H1 (cell line): ENCODE data around the gene C5. TPM values are rescaled to one million over a fixed set of nuclear protein-coding genes. Genes with fewer than 3 reads are reported as not detected.

Experiments used
- CTCF ChIA-PET: fragments of 300-600 bp; sonication (Branson Sonifier 250); formaldehyde crosslinking; loops from one replicate; lab custom pipeline; 2021; ENCODE audit not compliant: partially characterized antibody; lab: Charles Lee
- POLR2A ChIA-PET: fragments of 300-600 bp; sonication (Branson Sonifier 250); formaldehyde crosslinking; loops from one replicate; lab custom pipeline; 2021; ENCODE audit warnings: inconsistent platforms; ENCODE audit not compliant: partially characterized antibody; lab: Charles Lee
- DNase-seq, 2 experiments: peaks; one replicate each; pipeline versions ENCODE4 v3.0.0 to v3.0.0-alpha.2; 2010 to 2022; ENCODE audit warnings: low spot score in 2 of 2, low read depth in 1 of 2, mixed read lengths in 1 of 2
- FAIRE-seq: peaks from 2 replicates; lab custom pipeline; 2011; peaks lifted over from hg19 to GRCh38; lab: Jason Lieb, UNC
- H2AFZ ChIP-seq: 2 replicates; pipeline ENCODE4 v1.8.1; 2012; ENCODE audit warnings: low read length, inconsistent platforms
- H2AK5ac ChIP-seq: 2 replicates; pipeline ENCODE4 v1.6.1; 2013; ENCODE audit warnings: low read depth, low read length
- H2BK120ac ChIP-seq: replicated peaks from 2 replicates; pipeline ENCODE3; 2013; ENCODE audit warnings: low read depth, low read length, inconsistent platforms
- H2BK12ac ChIP-seq: 2 replicates; pipeline ENCODE4 v1.6.1; 2013; ENCODE audit warnings: low read depth, low read length
- H2BK15ac ChIP-seq: 2 replicates; pipeline ENCODE4 v1.6.1; 2013; ENCODE audit warnings: low read length
- H2BK20ac ChIP-seq: 2 replicates; pipeline ENCODE4 v1.6.1; 2013; ENCODE audit warnings: low read length
- H2BK5ac ChIP-seq: 2 replicates; pipeline ENCODE4 v1.6.1; 2013; ENCODE audit warnings: low read depth, low read length
- H3K14ac ChIP-seq: 2 replicates; pipeline ENCODE4 v1.6.1; 2013; ENCODE audit warnings: inconsistent platforms; ENCODE audit not compliant: insufficient read length
- H3K18ac ChIP-seq: 2 replicates; pipeline ENCODE4 v1.6.1; 2013; ENCODE audit warnings: low read length; ENCODE audit errors: extremely low read depth
- H3K23ac ChIP-seq: 2 replicates; pipeline ENCODE4 v1.6.1; 2013; ENCODE audit warnings: inconsistent platforms; ENCODE audit not compliant: insufficient read length
- H3K23me2 ChIP-seq: 2 replicates; pipeline ENCODE4 v1.6.1; 2013; ENCODE audit warnings: low read depth, low read length
- H3K27ac ChIP-seq: 2 replicates; pipeline ENCODE4 v1.6.1; 2011; ENCODE audit warnings: low read depth, low read length, inconsistent platforms
- H3K27me3 ChIP-seq, 4 experiments: replicated peaks in 1 of 4; 1 replicate in 1 of 4; 2 replicates in 3 of 4; pipeline versions ENCODE4 v1.6.1 to v1.8.1; 2011 to 2013; ENCODE audit warnings: low read length in 3 of 4, mild to moderate bottlenecking in 3 of 4, inconsistent platforms in 2 of 4, mixed read lengths in 2 of 4, moderate library complexity in 1 of 4; ENCODE audit not compliant: control insufficient read depth in 3 of 4, insufficient read depth in 3 of 4; ENCODE audit errors: extremely low read depth in 1 of 4
- H3K36me3 ChIP-seq, 4 experiments: 2 replicates each; pipeline versions ENCODE4 v1.6.1 to v1.8.1; 2011 to 2013; ENCODE audit warnings: mild to moderate bottlenecking in 4 of 4, low read length in 3 of 4, moderate library complexity in 2 of 4, control low read depth in 1 of 4, inconsistent platforms in 1 of 4; ENCODE audit not compliant: insufficient read depth in 4 of 4, control insufficient read depth in 2 of 4
- H3K4ac ChIP-seq: replicated peaks from 2 replicates; pipeline ENCODE3; 2013; ENCODE audit warnings: low read length, low read depth, mixed read lengths, inconsistent platforms; ENCODE audit not compliant: insufficient read length
- H3K4me1 ChIP-seq, 4 experiments: replicated peaks in 1 of 4; 1 replicate in 1 of 4; 2 replicates in 3 of 4; pipeline versions ENCODE4 v1.6.1 to v1.8.1; 2011 to 2013; ENCODE audit warnings: low read length in 3 of 4, inconsistent platforms in 2 of 4, mixed read lengths in 1 of 4; ENCODE audit not compliant: insufficient read depth in 4 of 4, control insufficient read depth in 3 of 4
- H3K4me2 ChIP-seq, 2 experiments: 2 replicates each; pipeline versions ENCODE4 v1.6.1 to v1.8.1; 2011 to 2013; ENCODE audit warnings: low read depth in 2 of 2, low read length in 2 of 2, control low read depth in 1 of 2, inconsistent platforms in 1 of 2, mild to moderate bottlenecking in 1 of 2; ENCODE audit not compliant: insufficient read depth in 1 of 2
- H3K4me3 ChIP-seq, 4 experiments: fragments of 200-600, 300-600 bp in 1 of 4; sonication (generic), shearing (Covaris generic), sonication (Bioruptor Twin) in 1 of 4; 2 replicates each; pipeline versions ENCODE4 v1.5.1 to v1.8.1; 2011 to 2016; ENCODE audit warnings: low read length in 4 of 4, low read depth in 3 of 4, control low read depth in 2 of 4, inconsistent platforms in 2 of 4, mild to moderate bottlenecking in 2 of 4, mixed read lengths in 1 of 4, moderate library complexity in 1 of 4; ENCODE audit not compliant: insufficient read depth in 2 of 4; ENCODE audit errors: extremely low read depth in 1 of 4
- H3K56ac ChIP-seq: replicated peaks from 2 replicates; pipeline ENCODE3; 2013; ENCODE audit warnings: low read depth, mild to moderate bottlenecking, mixed read lengths, low read length, inconsistent platforms; ENCODE audit not compliant: insufficient read length
- H3K79me1 ChIP-seq: 2 replicates; pipeline ENCODE4 v1.6.1; 2013; ENCODE audit warnings: low read depth, low read length, control low read depth
- H3K79me2 ChIP-seq, 2 experiments: 2 replicates each; pipeline versions ENCODE4 v1.6.1 to v1.8.1; 2012 to 2013; ENCODE audit warnings: low read length in 2 of 2, mild to moderate bottlenecking in 2 of 2, inconsistent platforms in 1 of 2; ENCODE audit not compliant: insufficient read depth in 2 of 2, control insufficient read depth in 1 of 2
- H3K9ac ChIP-seq, 4 experiments: replicated peaks in 1 of 4; 1 replicate in 1 of 4; 2 replicates in 3 of 4; pipeline versions ENCODE4 v1.6.1 to v1.8.1; 2011 to 2013; ENCODE audit warnings: low read depth in 3 of 4, low read length in 3 of 4, control low read depth in 2 of 4, mild to moderate bottlenecking in 2 of 4, moderate library complexity in 2 of 4, inconsistent platforms in 1 of 4; ENCODE audit errors: extremely low read depth in 1 of 4
- H3K9me3 ChIP-seq, 2 experiments: 2 replicates each; pipeline versions ENCODE4 v1.6.1 to v1.8.1; 2012 to 2013; ENCODE audit warnings: mild to moderate bottlenecking in 2 of 2, moderate library complexity in 2 of 2, control low read depth in 1 of 2, inconsistent platforms in 1 of 2, low read depth in 1 of 2, low read length in 1 of 2, mixed read lengths in 1 of 2; ENCODE audit not compliant: insufficient read depth in 2 of 2
- H4K20me1 ChIP-seq, 2 experiments: replicated peaks in 1 of 2; 2 replicates each; pipeline versions ENCODE3 to v1.8.1; 2011 to 2013; ENCODE audit warnings: inconsistent platforms in 2 of 2, low read length in 2 of 2, mild to moderate bottlenecking in 1 of 2; ENCODE audit not compliant: insufficient read depth in 2 of 2, control insufficient read depth in 1 of 2
- H4K5ac ChIP-seq: 2 replicates; pipeline ENCODE4 v1.6.1; 2013; ENCODE audit warnings: low read length, low read depth, mixed read lengths, inconsistent platforms; ENCODE audit not compliant: insufficient read length
- H4K8ac ChIP-seq: 2 replicates; pipeline ENCODE4 v1.8.0; 2013; ENCODE audit warnings: mild to moderate bottlenecking, moderate library complexity, low read length, inconsistent platforms; ENCODE audit not compliant: insufficient read depth; ENCODE audit errors: extremely low read depth
- H4K91ac ChIP-seq: replicated peaks from 2 replicates; pipeline ENCODE3; 2013; ENCODE audit warnings: low read length, mixed read lengths, inconsistent platforms; ENCODE audit not compliant: insufficient read length
- BRCA1 ChIP-seq: IDR thresholded peaks from 2 replicates; pipeline ENCODE4 v1.6.1; 2012; ENCODE audit warnings: low read depth, low read length, improper control_type of control experiment
- CBX5 ChIP-seq: fragments of 300-800, 300-1000 bp; sonication (generic); IDR thresholded peaks from 2 replicates; pipeline ENCODE4 v1.7.1; 2016; ENCODE audit warnings: antibody characterized with exemption, low read length, low read depth
- CREB1 ChIP-seq: IDR thresholded peaks from 2 replicates; pipeline ENCODE4 v1.6.1; 2012; ENCODE audit warnings: inconsistent platforms
- CTBP2 ChIP-seq: IDR thresholded peaks from 2 replicates; pipeline ENCODE4 v1.7.0; 2011; ENCODE audit warnings: borderline replicate concordance, mild to moderate bottlenecking, moderate library complexity, mixed read lengths, low read length; ENCODE audit not compliant: insufficient read depth, insufficient read length
- CTCF ChIP-seq, 3 experiments: IDR thresholded peaks; 1 replicate in 2 of 3; 2 replicates in 1 of 3; pipeline versions ENCODE4 v1.5.1 to v1.6.1; 2011; ENCODE audit warnings: low read length in 3 of 3, mild to moderate bottlenecking in 3 of 3, inconsistent platforms in 2 of 3, low read depth in 1 of 3, moderate library complexity in 1 of 3; ENCODE audit not compliant: insufficient read depth in 1 of 3; ENCODE audit errors: control extremely low read depth in 1 of 3
- EZH2 ChIP-seq: fragments of 200-600 bp; sonication (generic); IDR thresholded peaks from 2 replicates; pipeline ENCODE4 v1.7.1; 2012; ENCODE audit warnings: low read depth, mild to moderate bottlenecking, moderate library complexity, low read length, inconsistent platforms; ENCODE audit not compliant: severe bottlenecking
- HDAC2 ChIP-seq, 2 experiments: fragments of 300-600 bp in 1 of 2; sonication (generic) in 1 of 2; IDR thresholded peaks; 2 replicates each; pipeline ENCODE4 v1.6.1; 2011 to 2012; ENCODE audit warnings: low read depth in 2 of 2, low read length in 2 of 2, mild to moderate bottlenecking in 2 of 2, moderate library complexity in 2 of 2, borderline replicate concordance in 1 of 2, inconsistent platforms in 1 of 2
- KDM5A ChIP-seq: fragments of 200-600 bp; IDR thresholded peaks from 2 replicates; pipeline ENCODE4 v1.7.1; 2012; ENCODE audit warnings: mild to moderate bottlenecking, low read length, inconsistent platforms, mixed read lengths
- MAFK ChIP-seq: IDR thresholded peaks from 2 replicates; pipeline ENCODE4 v1.6.1; 2012; ENCODE audit warnings: low read depth, mild to moderate bottlenecking, improper control_type of control experiment, low read length
- POLR2A ChIP-seq, 2 experiments: IDR thresholded peaks; 1 replicate in 1 of 2; 2 replicates in 1 of 2; pipeline ENCODE4 v1.6.1; 2011; ENCODE audit warnings: low read depth in 2 of 2, low read length in 2 of 2, mild to moderate bottlenecking in 2 of 2; ENCODE audit errors: control extremely low read depth in 1 of 2
- RAD21 ChIP-seq, 2 experiments: IDR thresholded peaks in 1 of 2; conservative IDR thresholded peaks in 1 of 2; 2 replicates each; pipeline ENCODE4 v1.6.1; 2011; ENCODE audit warnings: low read depth in 2 of 2, low read length in 2 of 2, improper control_type of control experiment in 1 of 2, inconsistent platforms in 1 of 2, mild to moderate bottlenecking in 1 of 2, moderate library complexity in 1 of 2
- YY1 ChIP-seq: IDR thresholded peaks from 2 replicates; pipeline ENCODE4 v1.6.1; 2011; ENCODE audit warnings: low read depth, mild to moderate bottlenecking, low read length
- WGBS, 2 experiments: shearing (Covaris generic) in 1 of 2; methylation state at CpG; one replicate each; pipeline versions ENCODE4 v1.1.6 to v1.1.7; 2013 to 2015; ENCODE audit warnings: low lambda C conversion rate in 2 of 2, mixed read lengths in 2 of 2, inconsistent platforms in 1 of 2, low coverage in 1 of 2, missing lambda C conversion rate in 1 of 2; ENCODE audit not compliant: insufficient replicate concordance in 2 of 2, insufficient coverage in 1 of 2, insufficient read length in 1 of 2; ENCODE audit errors: extremely low coverage in 1 of 2, missing lambda C conversion rate in 1 of 2; 5-methylcytosine and 5-hydroxymethylcytosine counted together
- polyA plus RNA-seq, 7 experiments: library from polyadenylated mRNA; depleted of rRNA in 3 of 7; stranded (reverse) in 5 of 7; unstranded in 2 of 7; fragments of >200 nt in 5 of 7; fragments of 200-250 nt in 2 of 7; gene quantifications; 1 replicate in 5 of 7; 2 replicates in 1 of 7; 4 replicates in 1 of 7; pipeline versions ENCODE4 v1.2.1 to v1.2.3, GENCODE V29; 2011 to 2013; ENCODE audit warnings: missing spikeins in 2 of 7, mixed read lengths in 2 of 7
- total RNA-seq: library from RNA; stranded (reverse); fragmentation: NEBNext Ultra II Directional; extraction: Animal tissue kit (Norgen Biotek cat#: 25700); gene quantifications from 2 replicates; pipeline ENCODE4 v1.2.1, GENCODE V29; 2021

Gene C5
- total and polyA plus RNA-seq, 2 of the 8 experiments (the other 6 are each of a cell fraction or from before 2014, with no cell fraction given) = 0.24 to 0.35 TPM

DNA sequence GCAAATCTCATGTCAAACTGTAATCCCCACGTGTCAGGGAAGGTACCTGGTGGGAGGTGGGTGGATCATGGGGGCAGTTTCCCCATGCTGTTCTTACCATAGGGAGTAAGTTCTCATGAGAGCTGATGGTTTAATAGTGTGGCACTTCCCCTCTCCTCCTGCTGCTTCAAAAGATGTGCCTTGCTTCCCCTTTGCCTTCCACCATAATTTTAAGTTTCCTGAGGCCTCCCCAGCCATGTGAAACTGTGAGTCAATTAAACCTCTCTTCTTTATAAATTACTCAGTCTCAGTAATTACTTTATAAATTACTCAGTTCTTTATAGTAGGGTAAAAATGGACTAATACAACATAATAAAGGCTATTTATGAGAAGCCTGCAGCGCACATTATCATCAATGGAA lies 17.6 kb upstream of the C5 start:
- Histone ChIP-seq H3K18ac (no peak overlapping the region), H2BK20ac (no peak overlapping the region), H3K9me3 (no peaks in the 10 kb centered on the region), H3K79me2 (no peaks in the 10 kb centered on the region), H2BK120ac (no peak overlapping the region), H3K4ac (no peak overlapping the region), H3K23me2 (no peaks in the 10 kb centered on the region), H3K56ac (no peak overlapping the region), H4K20me1 (no peaks in the 10 kb centered on the region), H3K14ac (no peak overlapping the region), H3K9ac (no peak overlapping the region), H2AK5ac (no peak overlapping the region), H3K27me3 (peaks cover 1 to 24% (median 15%) of the 10 kb centered on the region in 4 experiments), H3K4me1 (no peaks in the 10 kb centered on the region; a peak in 1 of 7 replicates), H3K79me1 (no peaks in the 10 kb centered on the region), H4K5ac (no peak overlapping the region), H4K8ac (no peak overlapping the region), H2AFZ (no peak overlapping the region), H3K27ac (no peak overlapping the region), H3K36me3 (no peaks in the 10 kb centered on the region), H4K91ac (no peak overlapping the region), H3K23ac (no peak overlapping the region), H3K4me3 (no peak overlapping the region), H3K4me2 (no peak overlapping the region), H2BK12ac (no peak overlapping the region), H2BK5ac (no peak overlapping the region), H2BK15ac (no peak overlapping the region)
- DNase-seq (no peak), FAIRE-seq (no peak)
- CTCF ChIA-PET = interaction anchor here (1.0 kb wide), 1 partner anchor 86 kb away, joined by 4 read pairs; no protein-coding TSS in a partner anchor
- POLR2A ChIA-PET = no interaction called here
- WGBS, 2 experiments = 74% methylated on average over 2 of the region's 2 CpGs; no CpG with 5 or more reads in 1 of the 2 experiments
- no peak for TF ChIP-seq HDAC2 (IDR thresholded peaks at IDR 0.05; ENCODE audit: borderline replicate concordance in 1 of 2, low read depth in 2 of 2, low read length in 2 of 2)
- no peak for TF ChIP-seq POLR2A (IDR thresholded peaks at IDR 0.05; ENCODE audit: control extremely low read depth in 1 of 2, low read depth in 2 of 2, low read length in 2 of 2)
- no peak for TF ChIP-seq EZH2
- TF ChIP-seq BRCA1 = no peak
- TF ChIP-seq YY1 = no peak
- no peak for TF ChIP-seq CTBP2
- no peak for TF ChIP-seq CBX5
- no peak for TF ChIP-seq CTCF (IDR thresholded peaks at IDR 0.05; ENCODE audit: control extremely low read depth in 1 of 3, insufficient read depth in 1 of 3, low read depth in 1 of 3, low read length in 3 of 3)
- no peak for TF ChIP-seq RAD21 (IDR thresholded peaks at IDR 0.05 in 1 of 2, conservative IDR thresholded peaks at IDR 0.05 in 1 of 2; ENCODE audit: low read depth in 2 of 2, low read length in 2 of 2)
- TF ChIP-seq MAFK = no peak
- no peak for TF ChIP-seq KDM5A
- TF ChIP-seq CREB1 = no peak
